Omental fat pad (tissue), 4 donors: ENCODE results near the gene B3GALT2. TPM values are rescaled to one million over a fixed set of nuclear protein-coding genes. Genes with fewer than 3 reads are reported as not detected.
A peak's percentile ranks its signal among the peaks of the same experiment; 100 is the strongest.
"Not testable (repeated sequence)": the region's sequence is repeated elsewhere in the genome, so short reads cannot be mapped to it uniquely, and the experiment has no call there.

Experiments
- ATAC-seq: fragments of 150-250 bp; one replicate; pipeline ENCODE4 v1.9.1; 2016; ENCODE audit warnings: mild to moderate bottlenecking, moderate library complexity; ENCODE audit not compliant: low FRiP score
- DNase-seq: peaks from one replicate; pipeline ENCODE4 v3.0.0-alpha.2; 2019; ENCODE audit warnings: low spot score
- total RNA-seq, 4 donors: library from RNA; depleted of rRNA; stranded (reverse); fragments of >200 nt; gene quantifications; one replicate each; pipeline ENCODE4 v1.1.0, GENCODE V29; 2016
- TF ChIP-seq, protein P1 (sequence below), 3 donors: fragments of 450-650 bp; IDR thresholded peaks; one replicate each; pipeline ENCODE4 v1.5.1; 2016 to 2017; ENCODE audit warnings: antibody characterized with exemption in 3 of 3, mild to moderate bottlenecking in 3 of 3, moderate library complexity in 2 of 3

Gene B3GALT2
- 1 to 10 TPM in 2 of 4 donors, under 1 TPM in 2; 0.25 to 1.3 (median 0.74) TPM for total RNA-seq

DNA sequence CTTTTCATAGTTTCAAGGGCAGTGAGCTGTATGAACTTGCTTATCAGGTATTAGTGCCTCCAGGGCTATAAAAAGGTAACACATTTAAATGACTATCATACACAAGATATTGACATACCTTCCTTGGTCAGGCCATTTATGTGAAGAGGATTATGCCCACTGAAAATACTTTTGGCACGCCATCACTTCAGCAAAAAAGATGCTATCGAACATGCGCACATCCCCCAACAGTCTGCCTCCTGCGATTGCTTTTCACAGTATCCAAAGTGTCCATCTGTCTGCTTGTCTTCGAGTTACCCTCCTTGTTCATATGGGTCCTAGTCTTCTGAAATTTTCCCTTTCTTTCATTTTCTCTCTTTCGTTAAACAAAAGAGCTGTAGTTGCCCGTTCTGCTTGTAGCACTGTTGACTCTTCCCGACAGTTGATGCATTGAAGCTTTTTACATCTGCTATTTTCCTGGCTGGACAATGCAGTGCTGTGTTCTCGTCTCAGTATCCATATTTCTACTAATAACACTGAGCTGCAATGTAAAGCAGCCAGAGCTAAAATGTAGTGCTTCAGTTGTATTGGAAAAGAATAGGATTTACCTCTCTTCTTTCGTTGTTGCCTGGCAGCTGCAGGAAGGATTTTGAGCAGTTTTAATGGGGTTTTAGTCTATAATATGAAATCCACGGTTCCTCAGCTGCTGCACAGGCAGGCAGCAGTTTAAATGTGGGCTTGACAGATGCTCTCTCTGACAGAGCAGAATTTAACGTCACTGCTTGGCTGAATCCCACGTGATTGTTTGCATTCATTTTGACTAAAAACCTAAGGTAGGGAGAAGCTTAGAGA, at the start of gene B3GALT2:
TSS of gene B3GALT2 (minus strand) at position 713 of the 831 bp plus-strand sequence. CDS start 5,051 bp downstream, outside the sequence.
- no peak for DNase-seq
- peak; percentile 33 for ATAC-seq
- TF ChIP-seq, protein P1, sequence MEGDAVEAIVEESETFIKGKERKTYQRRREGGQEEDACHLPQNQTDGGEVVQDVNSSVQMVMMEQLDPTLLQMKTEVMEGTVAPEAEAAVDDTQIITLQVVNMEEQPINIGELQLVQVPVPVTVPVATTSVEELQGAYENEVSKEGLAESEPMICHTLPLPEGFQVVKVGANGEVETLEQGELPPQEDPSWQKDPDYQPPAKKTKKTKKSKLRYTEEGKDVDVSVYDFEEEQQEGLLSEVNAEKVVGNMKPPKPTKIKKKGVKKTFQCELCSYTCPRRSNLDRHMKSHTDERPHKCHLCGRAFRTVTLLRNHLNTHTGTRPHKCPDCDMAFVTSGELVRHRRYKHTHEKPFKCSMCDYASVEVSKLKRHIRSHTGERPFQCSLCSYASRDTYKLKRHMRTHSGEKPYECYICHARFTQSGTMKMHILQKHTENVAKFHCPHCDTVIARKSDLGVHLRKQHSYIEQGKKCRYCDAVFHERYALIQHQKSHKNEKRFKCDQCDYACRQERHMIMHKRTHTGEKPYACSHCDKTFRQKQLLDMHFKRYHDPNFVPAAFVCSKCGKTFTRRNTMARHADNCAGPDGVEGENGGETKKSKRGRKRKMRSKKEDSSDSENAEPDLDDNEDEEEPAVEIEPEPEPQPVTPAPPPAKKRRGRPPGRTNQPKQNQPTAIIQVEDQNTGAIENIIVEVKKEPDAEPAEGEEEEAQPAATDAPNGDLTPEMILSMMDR (IDR thresholded peaks at IDR 0.05): no peak

- DNase-seq (no peak), ATAC-seq (no peak)
These were observed 48.1 kb upstream of the B3GALT2 start for GRCh38 chr1:193234530-193234929.

DNA sequence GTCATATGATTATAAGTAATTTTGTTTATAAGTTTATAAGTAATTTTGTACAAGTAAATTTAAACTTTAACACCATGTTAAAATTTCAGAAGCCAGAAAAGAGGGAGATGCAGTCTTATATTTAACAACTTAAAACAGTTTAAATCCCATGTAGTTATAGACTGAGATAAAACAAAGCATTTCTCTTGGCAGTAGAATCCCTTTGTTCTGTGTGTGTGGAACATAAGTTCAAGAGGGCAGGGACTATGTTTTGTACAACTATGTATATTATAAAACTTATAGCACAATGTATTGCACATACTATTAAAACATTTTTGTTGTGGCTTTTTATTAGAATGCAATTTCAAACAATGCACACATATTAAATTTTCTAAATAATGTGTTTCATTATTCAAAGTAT, 44.7 kb upstream of the B3GALT2 start:
- not testable (repeated sequence) for ATAC-seq, DNase-seq

More at GRCh38 chr1:193234530-193234929, 48.1 kb upstream of the B3GALT2 start:
- TF ChIP-seq, protein P1 (IDR thresholded peaks at IDR 0.05): no peak

- TF ChIP-seq, protein P1 (IDR thresholded peaks at IDR 0.05): no peak
- no peak for DNase-seq
- no peak for ATAC-seq
These were observed 42.7 kb upstream of the B3GALT2 start for GRCh38 chr1:193229136-193229535.

DNA sequence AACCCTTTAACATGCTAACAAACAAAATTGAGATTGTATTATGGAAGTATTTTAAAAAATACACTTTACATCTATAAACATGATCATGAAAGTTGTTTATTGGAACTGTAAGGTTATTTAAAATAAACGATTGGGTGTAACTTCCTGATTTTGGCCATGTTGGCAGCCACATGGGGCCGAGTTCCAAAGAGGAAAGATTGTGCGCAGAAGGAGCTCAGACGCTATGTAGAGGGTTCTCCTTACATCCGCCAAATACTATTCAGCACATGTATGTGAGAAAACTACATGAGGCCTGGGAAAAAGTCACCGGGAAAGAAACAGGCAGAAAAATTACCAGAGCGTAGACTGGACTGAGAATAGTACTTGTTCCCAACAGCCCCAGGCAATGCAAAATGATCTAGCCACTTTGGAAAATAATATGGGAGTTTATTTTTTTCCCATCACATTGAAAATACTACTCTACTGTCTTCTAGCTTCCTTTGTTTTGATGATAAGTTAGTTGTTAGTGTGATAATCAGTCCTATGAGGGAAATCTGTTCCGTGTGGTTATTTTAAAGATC, 35.7 kb upstream of the B3GALT2 start:
- ATAC-seq (no peak), DNase-seq (no peak)
- TF ChIP-seq, protein P1 (IDR thresholded peaks at IDR 0.05): no peak

GRCh38 chr1:193221651-193222050, 35.2 kb upstream of the B3GALT2 start:
- TF ChIP-seq, protein P1 (IDR thresholded peaks at IDR 0.05): no peak
- no peak for ATAC-seq
- DNase-seq: no peak

GRCh38 chr1:193219391-193219790, 33.0 kb upstream of the B3GALT2 start:
- TF ChIP-seq, protein P1 (IDR thresholded peaks at IDR 0.05): no peak
- DNase-seq: no peak
- no peak for ATAC-seq
